Midbrain (tissue), 1 donor: ENCODE data around the gene C2orf74.
"Not testable (repeated sequence)": the region's sequence is repeated elsewhere in the genome, so short reads cannot be mapped to it uniquely, and the experiment has no call there.

Experiments used
- DNase-seq: peaks from one replicate; lab custom pipeline; 2025; lab: John Stamatoyannopoulos, UW

C2orf74 gene

DNA sequence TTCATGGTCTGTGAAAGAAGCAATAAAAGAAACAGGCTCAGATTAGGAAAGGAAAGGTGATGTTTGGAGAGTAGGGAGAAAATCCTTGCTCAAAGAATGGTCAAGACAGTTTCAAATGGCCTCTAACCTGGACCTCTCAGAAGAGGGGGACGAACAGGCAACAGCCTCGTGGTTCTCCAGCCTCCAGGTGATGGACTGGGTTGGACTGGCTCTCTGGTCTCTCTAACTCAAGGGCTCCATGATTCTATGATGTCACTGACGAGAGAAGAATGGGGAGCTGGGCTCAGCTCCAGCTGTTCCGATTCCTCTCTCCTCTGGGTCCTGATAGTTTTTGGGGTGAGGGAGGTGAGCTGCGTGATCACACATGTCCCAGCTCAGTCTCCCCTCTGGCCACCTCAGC, at the start of gene C2orf74:
Gene C2orf74, plus strand, starts transcription at position 301 of the 400 bp plus-strand sequence. CDS start 327 bp downstream, outside the sequence.
- DNase-seq, result no peak

DNA sequence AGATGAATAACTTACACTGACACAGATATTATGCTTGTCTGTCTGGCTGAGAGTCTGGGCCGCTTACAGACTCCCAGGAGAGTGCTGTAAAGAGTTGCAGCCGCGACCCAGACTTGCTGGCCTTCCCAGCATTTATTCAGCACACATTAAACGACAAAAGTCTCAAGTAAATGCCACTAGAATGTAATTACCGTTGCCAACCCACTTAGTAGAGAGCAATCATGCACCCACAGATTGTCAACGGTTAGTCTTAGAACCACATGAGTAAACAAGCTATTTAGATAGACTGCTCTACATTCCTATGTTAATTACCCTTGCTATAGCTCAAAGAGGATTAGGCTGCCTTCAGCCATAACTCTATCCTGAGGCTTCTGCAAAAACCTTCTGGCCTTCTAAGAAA, 47.8 kb upstream of the C2orf74 start:
- DNase-seq, result no peak

DNA sequence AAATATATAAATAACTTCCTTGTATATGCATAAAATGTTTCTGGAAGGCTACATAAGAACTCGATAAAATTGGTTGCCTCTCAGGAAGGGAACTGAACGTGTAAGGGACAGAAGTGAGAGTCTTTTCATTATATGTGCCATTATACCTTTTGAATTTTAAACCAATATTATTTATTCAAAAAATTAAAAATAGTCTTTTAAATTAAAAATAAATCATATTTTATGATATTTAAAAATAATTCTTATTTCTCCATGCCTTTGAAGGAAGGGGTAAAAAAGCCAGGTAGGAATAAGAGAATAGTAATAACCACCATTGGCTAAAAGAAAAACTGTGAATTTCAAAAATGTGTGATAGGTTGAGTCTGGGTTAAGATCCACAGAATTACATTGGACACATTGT, 45.7 kb upstream of the C2orf74 start:
- no peak for DNase-seq

DNA sequence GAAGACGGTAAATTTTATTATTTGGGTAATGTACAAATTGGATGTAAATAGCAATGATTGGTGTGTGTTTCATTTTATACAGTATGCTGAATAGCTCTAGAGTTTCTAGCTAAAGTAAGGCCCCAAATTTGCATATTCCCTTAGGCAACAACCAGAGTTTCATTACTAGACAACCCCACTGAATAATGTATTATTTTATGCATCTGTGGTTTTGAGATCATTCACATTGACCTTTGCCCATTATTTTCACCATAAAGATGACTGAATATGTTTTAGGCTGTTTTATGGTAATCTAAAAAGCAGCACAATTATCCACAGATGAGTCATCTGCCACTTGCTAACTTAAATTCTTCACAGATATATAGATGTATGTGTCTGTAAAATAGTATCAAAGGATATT, 44.5 kb upstream of the C2orf74 start:
- no peak for DNase-seq

DNA sequence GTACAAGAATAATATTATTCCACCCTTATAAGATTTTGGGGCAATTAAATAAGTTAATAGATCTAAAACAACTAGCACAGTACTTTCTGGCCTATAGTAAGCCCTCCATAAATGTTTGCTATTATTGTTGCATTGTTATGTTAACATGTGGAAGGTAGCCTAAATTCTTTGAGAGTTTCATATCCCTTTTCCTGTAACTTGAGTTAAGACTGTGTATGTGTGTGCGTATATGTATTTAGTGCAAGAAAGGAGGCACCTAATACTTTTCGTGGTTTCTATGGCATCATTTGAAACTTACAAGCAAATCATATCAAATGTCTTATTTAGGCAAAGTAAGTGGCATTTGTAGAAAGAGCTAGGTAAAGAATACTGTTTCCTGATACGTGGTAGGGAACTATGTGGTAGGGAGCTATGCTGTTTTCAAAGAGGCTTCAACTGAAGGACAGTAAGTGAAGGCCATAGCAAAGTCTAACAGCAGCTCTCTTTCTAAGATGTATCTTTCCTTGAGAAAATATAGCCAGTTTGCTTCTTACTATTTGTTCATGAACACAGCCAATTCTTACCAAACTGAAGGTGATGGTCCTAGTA, 36.8 kb upstream of the C2orf74 start:
- DNase-seq, result no peak

DNA sequence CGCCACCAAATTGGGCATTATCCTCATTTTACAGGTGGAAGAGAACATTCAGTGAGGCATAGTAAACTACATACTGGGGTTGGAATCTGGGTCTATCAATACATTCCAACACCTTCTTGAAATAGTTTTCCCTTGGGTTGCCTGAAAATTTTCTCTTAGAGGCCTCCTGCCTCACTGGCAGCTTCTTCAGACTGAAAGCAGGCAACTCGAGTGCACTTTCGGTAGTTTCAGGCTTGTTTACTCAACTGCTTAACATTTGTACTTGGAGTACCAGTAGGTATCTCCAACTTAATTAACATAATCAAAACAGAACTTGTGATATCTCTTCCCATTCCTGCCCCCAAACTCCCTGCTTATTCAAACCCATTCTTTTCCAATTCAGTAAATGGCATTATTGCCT, 36.2 kb upstream of the C2orf74 start:
- no peak for DNase-seq

DNA sequence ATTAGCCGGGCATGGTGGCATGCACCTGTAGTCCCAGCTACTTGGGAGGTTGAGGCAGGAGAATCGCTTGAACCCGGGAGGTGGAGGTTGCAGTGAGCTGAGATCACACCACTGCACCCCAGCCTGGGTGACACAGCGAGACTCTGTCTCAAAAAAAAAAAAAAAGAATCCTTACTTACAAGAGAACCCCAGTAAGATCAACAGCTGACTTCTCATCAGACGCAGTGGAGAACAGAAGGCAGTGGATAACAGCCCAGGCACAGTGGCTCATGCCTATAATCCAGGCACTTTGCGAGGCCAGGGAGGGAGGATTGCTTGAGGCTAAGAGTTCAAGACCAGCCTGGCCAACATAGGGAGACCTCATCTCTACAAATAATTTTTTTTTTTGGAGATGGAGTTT, 33.9 kb upstream of the C2orf74 start:
- DNase-seq, result not testable (repeated sequence)

DNA sequence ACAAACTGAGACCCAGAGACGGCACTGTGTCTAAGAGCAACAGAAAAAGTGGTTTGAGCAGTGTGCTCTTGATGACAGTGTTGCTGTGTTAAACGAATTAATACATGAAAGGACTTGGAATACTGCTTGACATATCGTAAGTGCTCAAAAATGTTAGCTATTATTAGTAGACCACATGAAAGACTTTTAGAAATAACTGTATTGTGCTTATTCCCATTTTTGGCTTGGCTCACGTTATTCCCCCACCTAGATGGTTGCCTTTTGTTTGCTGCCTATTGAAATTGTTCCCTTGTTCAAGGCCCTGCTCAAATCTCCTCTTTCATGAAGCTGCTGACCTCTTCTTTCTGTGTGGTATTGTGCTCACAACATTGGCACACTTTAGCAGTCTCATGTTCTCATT, 27.8 kb upstream of the C2orf74 start:
- no peak for DNase-seq

DNA sequence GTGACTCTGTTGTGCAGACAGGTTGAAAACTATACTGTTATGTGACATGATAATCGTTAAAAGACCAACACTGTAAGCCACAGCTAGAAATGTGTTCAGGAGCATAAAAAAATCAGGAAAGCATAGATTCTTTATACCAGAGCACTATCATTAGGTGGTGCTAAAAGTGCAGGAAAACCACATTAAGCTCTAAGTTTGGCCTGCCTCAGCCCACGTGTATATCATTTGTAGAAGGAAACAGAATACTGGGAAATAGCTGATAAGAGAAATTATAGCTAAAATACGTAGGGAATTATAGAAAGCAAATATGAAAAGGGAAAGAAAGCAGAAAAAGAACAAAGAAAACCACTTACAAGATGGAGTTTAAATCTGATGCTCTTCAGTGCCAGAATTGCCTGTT, 26.5 kb upstream of the C2orf74 start:
- peak; percentile 57 for DNase-seq

DNA sequence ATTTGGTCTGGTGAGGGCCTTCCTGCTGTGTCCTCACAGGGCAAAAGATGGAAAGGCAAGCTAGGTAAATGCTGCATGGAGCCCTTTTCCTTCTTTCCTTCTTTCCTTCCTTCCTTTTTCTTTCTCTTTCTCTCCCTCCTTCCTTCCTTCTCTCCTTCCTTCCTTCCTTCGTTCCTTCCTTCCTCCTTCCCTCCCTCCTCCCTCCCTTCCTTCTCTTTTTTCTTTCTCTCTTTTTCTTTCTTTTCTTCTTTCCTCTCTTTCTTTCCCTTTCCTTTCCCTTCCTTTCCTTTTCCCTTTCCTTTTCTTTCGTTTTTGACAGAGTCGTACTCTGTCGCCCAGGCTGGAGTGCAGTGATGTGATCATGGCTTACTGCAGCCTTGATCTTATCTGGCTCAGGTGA, 23.1 kb upstream of the C2orf74 start:
- DNase-seq, result no peak

DNA sequence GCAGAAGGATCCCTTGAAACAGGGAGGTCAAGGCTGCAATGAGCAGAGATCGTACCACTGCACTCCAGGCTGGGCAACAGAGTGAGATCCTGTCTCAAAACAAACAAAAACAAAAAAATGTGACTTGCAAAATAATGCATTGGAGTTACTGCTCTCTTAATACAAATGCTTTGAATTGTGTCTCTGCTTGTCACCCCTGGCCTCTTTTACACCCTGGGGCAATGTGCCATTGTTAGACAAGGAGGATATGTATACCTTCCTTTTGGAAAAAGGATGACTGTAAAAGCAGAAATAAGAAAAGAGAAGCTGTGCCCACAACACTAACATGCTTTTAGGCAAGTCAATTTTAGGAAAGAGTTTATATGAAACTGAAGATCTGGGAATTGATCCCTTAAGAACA, 20.8 kb upstream of the C2orf74 start:
- no peak for DNase-seq

DNA sequence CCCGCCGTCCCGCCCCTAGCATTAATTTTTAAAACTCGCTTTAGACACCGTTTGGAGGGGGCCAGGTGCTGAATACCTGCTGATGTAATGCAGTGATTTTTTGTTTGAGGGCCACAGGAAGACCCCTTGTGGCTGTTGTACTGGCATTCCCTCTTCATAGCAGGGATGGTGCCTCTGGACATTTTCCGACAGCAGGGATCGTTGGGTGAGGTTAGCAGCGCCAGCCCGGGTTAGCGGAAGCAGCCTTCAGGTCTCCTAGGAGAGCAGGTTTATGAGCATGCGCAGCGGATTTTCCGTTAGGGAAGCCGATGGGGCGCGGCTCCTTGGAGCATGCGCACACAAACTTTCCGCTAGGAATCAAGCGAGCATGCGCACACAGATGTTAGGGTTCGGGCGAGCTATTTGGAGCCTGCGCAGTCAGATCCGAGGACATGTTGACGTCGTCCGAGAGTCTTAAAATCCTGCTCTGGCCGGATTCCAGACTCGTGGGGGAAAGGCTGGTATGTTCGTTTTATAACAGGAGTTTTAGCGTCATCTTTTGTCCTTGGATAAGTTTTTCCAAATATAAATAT, 17.2 kb upstream of the C2orf74 start:
- DNase-seq, result peak; percentile 94

DNA sequence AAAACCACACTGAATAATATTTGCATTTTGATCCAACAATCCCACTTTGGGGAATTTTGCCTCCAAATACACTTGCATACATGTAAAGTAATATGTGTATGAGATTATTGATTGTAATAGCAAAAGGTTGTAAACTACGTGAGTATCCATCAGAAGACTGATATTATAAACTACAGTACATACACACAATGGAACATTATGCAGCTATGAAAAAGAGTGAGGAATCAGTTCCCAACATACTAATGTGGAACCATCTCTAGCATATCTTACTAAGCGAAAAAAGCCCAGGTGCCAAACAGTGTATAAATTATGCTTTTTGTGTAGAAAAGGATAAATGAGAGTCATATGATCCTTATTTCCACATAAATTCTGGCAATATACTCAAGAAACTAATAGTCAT, 16.0 kb upstream of the C2orf74 start:
- no peak for DNase-seq

DNA sequence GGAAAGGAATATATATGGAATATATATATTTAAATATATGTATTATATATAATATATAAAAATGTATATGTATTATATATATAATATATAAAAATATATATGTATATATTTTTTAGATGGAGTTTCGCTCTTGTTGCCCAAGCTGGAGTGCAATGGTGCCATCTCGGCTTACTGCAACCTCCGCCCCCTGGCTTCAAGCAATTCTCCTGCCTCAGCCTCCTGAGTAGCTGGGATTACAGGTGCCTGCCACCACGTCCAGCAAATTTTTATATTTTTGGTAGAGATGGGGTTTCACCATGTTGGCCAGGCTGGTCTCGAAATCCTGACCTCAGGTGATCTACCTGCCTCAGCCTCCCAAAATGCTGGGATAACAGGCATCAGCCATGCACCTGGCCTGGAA, 13.9 kb upstream of the C2orf74 start:
- not testable (repeated sequence) for DNase-seq

DNA sequence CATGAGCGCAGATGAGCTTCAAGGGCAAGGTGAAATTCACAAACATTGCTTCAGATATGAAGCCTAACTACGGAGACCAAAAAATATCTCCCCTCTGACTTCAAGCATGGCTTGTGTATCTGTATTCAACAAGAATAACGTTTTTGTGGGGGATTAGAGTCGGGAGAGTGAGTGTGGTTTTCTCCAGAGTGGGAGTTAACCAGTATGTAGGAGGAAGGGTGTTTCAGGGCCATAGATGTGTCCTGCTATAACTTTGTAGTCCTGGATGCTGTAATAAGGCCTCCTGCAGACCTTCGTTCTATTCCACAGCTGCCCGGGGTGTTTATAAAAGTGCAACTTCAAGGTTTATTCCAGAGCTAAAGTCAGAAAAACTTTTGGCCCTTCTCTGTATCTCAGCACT, 12.9 kb upstream of the C2orf74 start:
- DNase-seq, result no peak

DNA sequence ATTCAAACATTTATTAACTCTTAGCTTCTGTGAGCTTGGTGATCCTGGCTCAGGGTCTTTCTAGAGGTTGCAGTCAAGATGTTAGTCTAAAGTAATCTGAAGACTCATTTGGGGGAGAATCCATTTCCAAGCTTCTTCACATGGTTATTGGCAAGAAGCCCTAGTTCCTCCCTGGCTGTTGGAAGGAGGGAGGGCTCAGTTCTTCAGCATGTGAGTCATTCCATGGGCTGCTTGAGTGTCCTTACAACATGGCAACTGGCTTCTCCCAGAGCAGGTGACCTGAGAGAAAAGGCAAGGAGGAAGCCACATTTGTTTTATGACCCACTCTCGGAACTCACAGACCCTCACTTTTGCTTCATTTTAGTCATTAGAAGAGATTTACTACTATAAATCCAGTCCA, 10.6 kb upstream of the C2orf74 start:
- DNase-seq, result no peak

DNA sequence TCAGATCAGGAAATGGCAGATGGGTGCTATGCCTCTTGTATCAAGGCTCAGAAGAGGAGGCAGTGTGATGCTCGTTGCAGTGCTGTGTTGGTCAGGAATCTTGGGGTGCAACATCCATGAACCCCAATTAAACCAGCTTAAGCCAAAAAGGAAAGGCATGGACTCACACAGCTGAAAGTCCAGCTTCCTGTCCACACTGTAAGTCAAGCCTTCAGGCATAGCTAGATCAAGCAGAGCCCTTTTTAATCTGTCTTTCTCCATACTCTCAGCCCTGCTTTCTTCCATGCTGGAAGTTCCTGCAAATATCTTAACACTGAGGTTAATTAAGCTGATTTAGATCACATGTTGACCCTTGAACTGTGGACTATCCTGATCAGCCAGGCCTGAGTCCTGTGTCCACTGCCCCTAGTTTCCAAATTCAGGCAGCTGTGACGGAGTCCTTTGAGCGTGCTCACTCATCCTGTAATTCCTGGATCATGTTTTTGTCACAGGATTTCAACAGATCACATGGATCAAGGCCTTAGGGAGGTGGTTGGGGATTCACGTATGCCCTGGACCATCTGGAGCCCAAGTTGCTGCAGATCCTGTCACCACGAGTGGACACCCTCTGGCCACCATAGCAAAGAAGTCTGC, 4.5 kb upstream of the C2orf74 start:
- DNase-seq, result no peak

DNA sequence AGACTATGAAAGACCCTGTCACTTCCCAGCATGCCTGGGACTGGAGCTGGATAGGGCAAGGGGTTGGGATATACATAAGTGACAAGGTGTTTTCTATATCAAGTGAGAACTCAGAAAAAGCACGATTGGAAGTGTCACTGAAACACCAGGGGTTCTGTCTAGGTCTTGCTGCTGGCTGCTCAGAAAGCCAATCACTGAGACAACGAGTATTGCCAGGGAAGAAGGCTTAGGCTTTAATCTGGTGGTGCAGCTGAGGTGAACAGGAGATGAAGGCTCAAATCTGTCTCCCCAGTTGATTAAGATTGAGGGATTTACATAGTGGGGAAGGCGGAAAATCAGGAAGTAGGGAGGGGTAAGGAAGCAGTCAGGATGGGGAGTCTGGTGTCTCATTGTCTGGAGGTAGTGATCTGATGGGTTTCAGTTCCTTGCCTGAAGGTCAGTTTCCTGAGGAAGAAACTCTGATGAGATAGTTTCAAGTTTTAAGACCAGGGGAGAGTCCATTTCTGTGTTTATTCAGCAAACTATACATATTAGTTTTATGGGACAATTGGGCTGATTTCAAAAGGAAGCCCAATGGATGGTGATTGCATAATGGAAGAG, 3.5 kb upstream of the C2orf74 start:
- no peak for DNase-seq

DNA sequence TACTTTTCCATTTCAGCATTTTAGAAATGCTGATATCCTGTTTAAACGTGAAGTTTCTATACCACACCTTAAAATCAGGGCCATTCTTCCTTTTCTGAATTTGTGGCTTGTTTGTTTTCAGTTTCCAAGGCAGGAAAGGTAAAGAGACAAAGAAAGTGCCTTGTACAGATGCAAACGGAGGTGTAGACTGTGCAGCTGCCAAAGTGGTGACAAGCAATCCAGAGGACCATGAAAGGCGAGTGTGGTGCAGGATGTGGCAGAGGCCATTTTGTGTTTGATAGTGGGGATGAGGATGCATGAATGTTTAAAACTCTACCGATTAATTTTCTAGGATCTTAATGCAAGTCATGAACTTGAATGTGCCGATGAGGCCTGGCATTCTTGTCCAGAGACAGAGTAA, 733 bp downstream of the C2orf74 start:
- DNase-seq, result no peak

DNA sequence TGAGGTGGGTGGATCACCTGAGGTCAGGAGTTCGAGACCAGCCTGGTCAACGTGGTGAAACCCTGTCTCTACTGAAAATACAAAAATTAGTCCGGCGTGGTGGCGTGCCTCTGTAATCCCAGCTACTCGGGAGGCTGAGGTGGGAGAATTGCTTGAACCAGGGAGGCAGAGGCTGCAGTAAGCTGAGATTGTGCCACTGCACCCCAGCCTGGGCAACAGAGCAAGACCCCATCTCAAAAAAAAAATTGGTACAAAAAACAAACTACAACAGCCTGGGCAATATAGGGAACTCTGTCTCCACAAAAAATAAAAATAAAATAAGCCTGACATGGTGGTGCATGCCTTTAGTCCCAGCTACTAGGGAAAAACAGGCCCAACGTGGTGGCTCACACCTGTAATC, 3.1 kb downstream of the C2orf74 start:
- not testable (repeated sequence) for DNase-seq

DNA sequence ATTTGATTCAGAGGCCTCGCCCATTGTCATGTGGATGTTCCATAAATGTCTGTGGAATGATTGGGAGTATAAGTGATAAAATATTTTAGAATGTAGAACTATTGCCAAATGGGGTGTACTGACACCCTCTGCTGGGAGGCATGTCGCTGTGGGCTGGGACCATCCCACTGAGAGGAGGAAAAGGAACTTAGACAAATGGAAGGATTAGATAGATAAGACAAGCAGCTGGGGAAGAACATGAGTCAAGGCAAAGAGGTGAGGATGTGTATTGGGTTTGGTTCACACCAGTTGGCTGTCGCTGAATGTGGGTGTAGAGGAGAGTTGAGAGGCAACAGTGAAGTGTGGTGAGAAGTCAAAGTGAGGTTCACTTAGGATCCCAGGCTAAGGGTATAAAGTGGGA, 4.0 kb downstream of the C2orf74 start:
- no peak for DNase-seq

DNA sequence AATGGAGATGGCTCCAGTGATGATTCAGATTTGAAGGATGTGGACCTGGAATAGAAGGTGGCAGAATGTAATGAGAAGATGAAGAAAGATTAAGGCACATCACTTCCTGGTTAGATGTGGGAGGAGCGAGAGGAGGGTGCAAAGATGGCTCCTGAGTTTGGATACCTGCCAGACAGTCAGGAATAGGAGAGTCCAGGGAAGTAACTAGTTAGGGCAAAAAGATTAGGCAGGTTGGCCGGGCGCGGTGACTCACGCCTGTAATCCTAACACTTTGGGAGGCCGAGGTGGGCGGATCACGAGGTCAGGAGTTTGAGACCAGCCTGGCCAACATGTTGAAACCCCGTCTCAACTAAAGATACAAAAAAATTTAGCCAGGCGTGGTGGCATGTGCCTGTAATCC, 5.6 kb downstream of the C2orf74 start:
- no peak for DNase-seq

DNA sequence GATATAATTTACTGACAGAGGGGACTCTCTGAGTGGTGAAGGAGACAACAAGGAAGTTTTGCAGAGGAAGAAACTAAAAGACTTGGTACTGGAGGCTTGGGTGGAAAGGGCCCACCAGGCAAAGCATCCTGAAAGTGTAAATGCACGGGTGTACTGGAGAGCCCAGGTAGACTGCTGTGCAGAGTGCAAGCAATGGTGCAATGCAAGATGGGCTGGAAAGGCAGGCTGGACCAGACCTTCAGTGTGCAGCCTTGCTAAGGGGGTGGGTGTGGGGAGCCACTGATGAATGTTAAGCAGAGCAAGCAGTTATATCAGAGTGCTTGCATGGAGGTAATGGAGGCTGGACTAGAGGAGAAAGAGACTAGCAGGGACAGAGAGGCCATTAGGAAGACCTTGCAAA, 10.7 kb downstream of the C2orf74 start:
- no peak for DNase-seq

DNA sequence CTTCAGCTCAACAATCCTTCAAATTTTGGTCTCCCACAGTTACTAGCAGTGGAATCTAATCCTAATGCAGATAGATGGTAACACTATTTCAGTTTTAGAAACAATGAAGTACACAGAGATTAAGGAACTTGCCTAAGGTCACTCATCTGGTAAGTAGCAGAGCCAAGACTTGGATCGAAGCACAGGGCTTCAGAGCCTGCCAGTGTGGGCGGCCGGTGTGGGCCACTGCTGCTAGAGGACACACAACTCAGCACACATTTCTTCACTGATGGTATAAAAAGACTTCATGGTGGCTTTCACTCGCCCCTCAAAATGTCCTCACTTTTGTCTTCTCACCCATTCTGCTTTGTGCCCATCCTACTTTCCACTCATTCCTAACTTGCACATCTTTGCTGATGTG, 11.1 kb downstream of the C2orf74 start:
- no peak for DNase-seq
